Adrenal gland (tissue), 12 donors: ENCODE measurements around the gene B3GNT2. TPM values are rescaled to one million over a fixed set of nuclear protein-coding genes. Genes with fewer than 3 reads are reported as not detected.

ENCODE experiments used
- DNase-seq, 7 donors: peaks; one replicate each; pipeline ENCODE4 v3.0.0-alpha.2; 2019 to 2020
- H3K27ac ChIP-seq, 5 donors: fragments of 200-600 bp; sonication (generic) in 4 of 5; 1 replicate in 3 of 5; 2 replicates in 2 of 5; pipeline versions ENCODE4 v1.5.1 to v1.8.0; 2016 to 2020; ENCODE audit warnings: mild to moderate bottlenecking in 1 of 5
- H3K27me3 ChIP-seq: fragments of 200-600 bp; 2 replicates; pipeline ENCODE4 v1.8.0; 2021
- H3K36me3 ChIP-seq, 2 donors: fragments of 200-600 bp; replicated peaks in 1 of 2; 1 replicate in 1 of 2; 2 replicates in 1 of 2; pipeline versions ENCODE4 v1.5.1 to v1.8.0; 2018 to 2022
- H3K4me1 ChIP-seq, 2 donors: fragments of 200-600 bp; replicated peaks in 1 of 2; 1 replicate in 1 of 2; 2 replicates in 1 of 2; pipeline versions ENCODE4 v1.5.1 to v1.8.0; 2018 to 2021
- H3K4me3 ChIP-seq, 4 donors: fragments of 200-600 bp; sonication (generic) in 3 of 4; one replicate each; pipeline ENCODE4 v1.5.1; 2016 to 2018
- H3K9me3 ChIP-seq, 3 donors: fragments of 200-600 bp; sonication (generic) in 1 of 3; replicated peaks in 1 of 3; 1 replicate in 2 of 3; 2 replicates in 1 of 3; pipeline versions ENCODE4 v1.5.1 to v1.8.0; 2016 to 2021
- POLR2A ChIP-seq, 2 donors: fragments of 450-650 bp; IDR thresholded peaks; one replicate each; pipeline ENCODE4 v1.6.1; 2017; ENCODE audit warnings: antibody characterized with exemption in 2 of 2, mild to moderate bottlenecking in 2 of 2, moderate library complexity in 1 of 2
- WGBS, 4 donors: extraction: QIAGEN DNeasy Blood & Tissue Kit in 2 of 4; methylation state at CpG; one replicate each; pipeline versions ENCODE4 v1.1.5 to v1.1.7; 2013 to 2017; 5-methylcytosine and 5-hydroxymethylcytosine counted together
- intact Hi-C, 2 donors: fragments of 100-400 bp; cut with DNase I; formaldehyde crosslinking; loops; one replicate each; pipeline versions ENCODE4 v1.14.1 to v1.15.0; 2022 to 2023
- polyA plus RNA-seq, 3 donors: library from polyadenylated mRNA; stranded (reverse); fragments of 200-250 nt in 2 of 3; fragments of 350-450 nt in 1 of 3; fragmentation: Illumina TruSeq in 1 of 3; extraction: RNeasy Lipid Tissue Mini Kit (QIAGEN cat#74804) in 1 of 3; gene quantifications; one replicate each; pipeline ENCODE4 v1.2.3, GENCODE V29; 2013 to 2014
- total RNA-seq, 9 donors: library from RNA; depleted of rRNA in 4 of 9; stranded (reverse); fragments of >200 nt in 4 of 9; fragments of 120-200 nt in 1 of 9; fragmentation: NEBNext Ultra II Directional in 1 of 9; extraction: Animal tissue kit (Norgen Biotek cat#: 25700) in 1 of 9; gene quantifications; one replicate each; pipeline versions ENCODE4 v1.1.0 to v1.2.4, GENCODE V29; 2013 to 2023
- TF ChIP-seq, protein P1 (sequence below), 6 experiments: fragments of 450-650 bp in 4 of 6; fragments of 200-600 bp in 2 of 6; sonication (generic) in 1 of 6; IDR thresholded peaks; 1 replicate in 5 of 6; 2 replicates in 1 of 6; pipeline versions ENCODE4 v1.5.1 to v1.8.0; 2016 to 2021; ENCODE audit warnings: antibody characterized with exemption in 6 of 6, mild to moderate bottlenecking in 2 of 6, moderate library complexity in 1 of 6
- donor health status: healthy with polysubstance abuse.
- donor health status: Bipolar disorder and iron deficiency.
- donor health status: DM: yes; HTN: yes; CAD: no.
- donor health status: DM: no; HTN: no; CAD: no.
- donor health status: DM: no; HTN: no; CAD: no.
- donor health status: DM: yes; HTN: yes; CAD: no.

The B3GNT2 gene
- total and polyA plus RNA-seq, 12 donors = 7.1 to 40.0 (median 18.4) TPM

DNA sequence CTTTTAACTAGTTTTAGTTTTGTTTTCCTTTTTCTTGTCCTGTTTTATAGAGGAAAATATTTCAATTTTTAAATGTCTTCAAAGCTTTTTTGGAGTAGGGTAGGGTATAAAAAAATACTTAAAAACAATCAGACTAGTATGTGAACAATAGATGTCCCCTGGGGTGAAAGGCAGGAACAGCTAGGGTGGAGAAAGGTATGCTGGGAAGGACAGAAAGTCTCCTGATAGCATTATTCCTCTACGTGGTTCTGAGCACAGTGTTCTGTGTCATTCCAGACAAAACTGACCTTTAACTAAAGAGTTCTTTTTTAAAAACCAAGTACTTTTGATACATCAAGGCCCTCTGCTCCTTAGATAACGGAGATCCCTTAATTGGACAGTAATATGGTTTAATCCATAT lies 32.1 kb upstream of the B3GNT2 start:
- H3K9me3 ChIP-seq = no peaks in the 10 kb centered on the region
- no peaks in the 10 kb centered on the region for H3K4me1 ChIP-seq
- 36 to 45% (median 40%) methylated on average over 2 of the region's 2 CpGs for WGBS, 4 donors
- TF ChIP-seq, protein P1, sequence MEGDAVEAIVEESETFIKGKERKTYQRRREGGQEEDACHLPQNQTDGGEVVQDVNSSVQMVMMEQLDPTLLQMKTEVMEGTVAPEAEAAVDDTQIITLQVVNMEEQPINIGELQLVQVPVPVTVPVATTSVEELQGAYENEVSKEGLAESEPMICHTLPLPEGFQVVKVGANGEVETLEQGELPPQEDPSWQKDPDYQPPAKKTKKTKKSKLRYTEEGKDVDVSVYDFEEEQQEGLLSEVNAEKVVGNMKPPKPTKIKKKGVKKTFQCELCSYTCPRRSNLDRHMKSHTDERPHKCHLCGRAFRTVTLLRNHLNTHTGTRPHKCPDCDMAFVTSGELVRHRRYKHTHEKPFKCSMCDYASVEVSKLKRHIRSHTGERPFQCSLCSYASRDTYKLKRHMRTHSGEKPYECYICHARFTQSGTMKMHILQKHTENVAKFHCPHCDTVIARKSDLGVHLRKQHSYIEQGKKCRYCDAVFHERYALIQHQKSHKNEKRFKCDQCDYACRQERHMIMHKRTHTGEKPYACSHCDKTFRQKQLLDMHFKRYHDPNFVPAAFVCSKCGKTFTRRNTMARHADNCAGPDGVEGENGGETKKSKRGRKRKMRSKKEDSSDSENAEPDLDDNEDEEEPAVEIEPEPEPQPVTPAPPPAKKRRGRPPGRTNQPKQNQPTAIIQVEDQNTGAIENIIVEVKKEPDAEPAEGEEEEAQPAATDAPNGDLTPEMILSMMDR (IDR thresholded peaks at IDR 0.05) = no peak
- no peak for TF ChIP-seq POLR2A (IDR thresholded peaks at IDR 0.05)
- H3K27ac ChIP-seq = no peak overlapping the region
- no peak for DNase-seq
- intact Hi-C loops = no loop called here
- H3K36me3 ChIP-seq = no peaks in the 10 kb centered on the region
- H3K27me3 ChIP-seq = no peaks in the 10 kb centered on the region
- H3K4me3 ChIP-seq = no peak overlapping the region

DNA sequence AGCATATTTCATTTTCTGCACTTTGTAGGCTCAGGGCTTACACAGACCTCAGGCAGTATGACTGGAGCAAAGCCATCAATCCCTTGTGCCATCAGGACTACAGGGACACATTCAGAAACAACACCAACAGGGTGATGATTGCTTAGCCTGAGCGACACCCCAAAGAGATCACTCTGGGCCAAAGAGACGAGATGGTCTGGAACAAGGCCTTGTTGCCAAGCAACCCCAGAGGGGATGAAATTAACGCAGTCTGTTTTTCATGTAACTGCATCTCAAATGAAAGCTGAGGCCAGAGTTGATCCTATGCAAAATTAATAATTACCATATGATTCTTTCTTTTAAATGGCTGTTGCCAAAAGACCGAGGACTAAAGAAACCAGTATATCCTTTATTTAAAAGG lies 20.2 kb upstream of the B3GNT2 start:
- no peaks in the 10 kb centered on the region for H3K36me3 ChIP-seq
- peaks cover 0 to 5% of the 10 kb centered on the region in 2 donors for H3K4me1 ChIP-seq
- peak in 1 of 7 donors; percentile 84 for DNase-seq
- no peaks in the 10 kb centered on the region for H3K9me3 ChIP-seq
- peak overlapping the region in 1 of 5 donors; percentile 54 for H3K27ac ChIP-seq
- intact Hi-C loops = no loop called here
- 77 to 90% (median 85%) methylated on average over 4 of the region's 4 CpGs for WGBS, 4 donors
- TF ChIP-seq, protein P1 (IDR thresholded peaks at IDR 0.05) = no peak
- no peak for TF ChIP-seq POLR2A (IDR thresholded peaks at IDR 0.05)
- no peak overlapping the region for H3K4me3 ChIP-seq
- no peaks in the 10 kb centered on the region for H3K27me3 ChIP-seq

DNA sequence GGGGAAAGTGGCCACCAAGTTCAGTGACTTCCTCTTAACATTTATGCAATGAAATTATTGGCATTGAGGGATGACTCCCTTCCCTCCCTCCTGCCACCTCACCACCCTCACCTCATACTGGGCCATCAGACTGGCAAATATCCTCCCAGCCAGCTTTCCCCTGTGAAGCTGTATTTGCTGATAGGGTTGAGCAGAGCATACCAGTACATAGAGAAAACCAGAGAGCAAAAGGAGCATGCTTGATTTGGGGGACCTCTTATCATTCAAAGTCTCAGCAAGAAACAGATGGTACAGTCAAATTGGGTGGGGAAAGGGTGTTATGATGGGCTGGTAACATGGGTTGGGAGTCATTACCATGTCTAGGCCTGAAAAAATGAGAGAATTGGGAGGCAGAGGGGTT lies 19.1 kb upstream of the B3GNT2 start:
- peak overlapping the region in 1 of 5 donors; percentile 54 for H3K27ac ChIP-seq
- H3K4me1 ChIP-seq = peaks cover 0 to 5% of the 10 kb centered on the region in 2 donors
- H3K36me3 ChIP-seq = no peaks in the 10 kb centered on the region
- no peak overlapping the region for H3K4me3 ChIP-seq
- TF ChIP-seq, protein P1 (IDR thresholded peaks at IDR 0.05) = no peak
- no peak for TF ChIP-seq POLR2A (IDR thresholded peaks at IDR 0.05)
- intact Hi-C loops = no loop called here
- peak in 1 of 7 donors; percentile 35 for DNase-seq
- no peaks in the 10 kb centered on the region for H3K27me3 ChIP-seq
- no peaks in the 10 kb centered on the region for H3K9me3 ChIP-seq

DNA sequence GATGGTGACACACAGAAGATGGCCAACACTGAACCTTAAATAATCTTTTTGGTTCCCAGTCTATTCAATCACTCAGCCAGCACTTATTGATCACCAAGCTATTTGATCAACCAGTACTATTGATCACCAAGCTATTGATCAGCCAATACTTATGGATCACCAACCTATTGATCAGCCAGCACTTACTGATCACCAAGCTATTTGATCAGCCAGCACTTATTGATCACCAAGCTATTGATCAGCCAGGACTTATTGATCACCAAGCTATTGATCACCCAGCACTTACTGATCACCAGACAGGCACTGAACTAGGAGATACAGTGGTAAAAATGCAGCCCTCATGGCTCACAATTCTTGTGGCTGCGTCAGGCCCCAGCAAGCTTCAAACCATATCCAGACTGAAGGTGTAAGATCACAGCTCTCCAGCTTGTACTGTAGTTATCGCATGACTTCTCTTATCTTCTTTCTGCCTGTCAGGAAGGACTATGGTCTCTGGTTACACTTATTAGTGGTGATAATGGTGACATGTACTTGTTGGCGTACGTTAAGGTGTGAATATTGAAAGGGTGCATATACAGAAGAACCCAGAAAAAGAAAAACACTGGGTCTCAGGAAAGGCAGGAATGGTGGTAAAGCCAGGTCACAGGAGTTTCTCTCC lies 18.4 kb upstream of the B3GNT2 start:
- TF ChIP-seq, protein P1 (IDR thresholded peaks at IDR 0.05) = no peak
- Histone ChIP-seq H3K36me3 (no peaks in the 10 kb centered on the region), H3K4me3 (no peak overlapping the region), H3K4me1 (peaks cover 0 to 5% of the 10 kb centered on the region in 2 donors), H3K27ac (peak overlapping the region in 1 of 5 donors; percentile 54), H3K9me3 (no peaks in the 10 kb centered on the region), H3K27me3 (no peaks in the 10 kb centered on the region)
- 92 to 98% (median 96%) methylated on average over 4 of the region's 4 CpGs for WGBS, 4 donors
- intact Hi-C loops = no loop called here
- DNase-seq = peak in 1 of 7 donors; percentile 10
